GM12878 (cell line): ENCODE data around the gene RHBDD3. TPM values are rescaled to one million over a fixed set of nuclear protein-coding genes. Genes with fewer than 3 reads are reported as not detected.
A peak's percentile ranks its signal among the peaks of the same experiment; 100 is the strongest.

ENCODE experiments used
- ATAC-seq: fragments of 200-7000 bp; cut with Tn5 transposase; 3 replicates; pipeline ENCODE4 v1.9.1; 2020; ENCODE audit warnings: mild to moderate bottlenecking, moderate library complexity
- BruUV-seq: library from RNA; stranded (reverse); fragments of 400-500 nt; replicated peaks from 2 replicates; lab custom pipeline; 2021; lab: Mats Ljungman, UMichigan
- CTCF ChIA-PET: fragments of 300-600 bp; sonication (Branson Sonifier 250); formaldehyde crosslinking; extraction: SDS; loops from one replicate; lab custom pipeline; 2021; ENCODE audit warnings: inconsistent platforms; lab: Yijun Ruan, JAX
- POLR2A ChIA-PET: fragments of 350-600 bp; formaldehyde crosslinking; extraction: SDS; loops from one replicate; lab custom pipeline; 2021; ENCODE audit warnings: inconsistent platforms; lab: Charles Lee
- RAD21 ChIA-PET: fragments of 300-600 bp; sonication (Branson Sonifier 250); formaldehyde crosslinking; loops from one replicate; lab custom pipeline; 2023; ENCODE audit warnings: antibody characterized with exemption; ENCODE audit not compliant: unreplicated experiment; lab: Charles Lee
- SMC1A ChIA-PET: fragments of 300-600 bp; sonication (Branson Sonifier 250); formaldehyde crosslinking; loops from one replicate; lab custom pipeline; 2023; ENCODE audit not compliant: unreplicated experiment, uncharacterized antibody; lab: Charles Lee
- DNase-seq: peaks from one replicate; pipeline ENCODE4 v3.0.0-alpha.2; 2011; ENCODE audit warnings: low read depth, low spot score
- FAIRE-seq: peaks from 3 replicates; lab custom pipeline; 2011; peaks lifted over from hg19 to GRCh38; lab: Jason Lieb, UNC
- H2AFZ ChIP-seq: 2 replicates; pipeline ENCODE4 v1.6.0; 2011; ENCODE audit warnings: low read depth, low read length, control low read depth; ENCODE audit not compliant: control insufficient read depth
- H3K27ac ChIP-seq: 2 replicates; pipeline ENCODE4 v1.5.1; 2011; ENCODE audit warnings: control low read depth; ENCODE audit not compliant: control insufficient read depth, insufficient read depth
- H3K27me3 ChIP-seq, 2 experiments: replicated peaks in 1 of 2; 2 replicates each; pipeline versions ENCODE4 v1.6.0 to v1.6.1; 2011; ENCODE audit warnings: low read length in 1 of 2; ENCODE audit not compliant: control insufficient read depth in 2 of 2, insufficient read depth in 2 of 2
- H3K36me3 ChIP-seq, 2 experiments: 2 replicates each; pipeline ENCODE4 v1.5.1; 2011; ENCODE audit warnings: low read length in 1 of 2; ENCODE audit not compliant: control insufficient read depth in 2 of 2, insufficient read depth in 2 of 2
- H3K4me1 ChIP-seq: 2 replicates; pipeline ENCODE4 v1.6.1; 2011; ENCODE audit warnings: mild to moderate bottlenecking, low read length, moderate library complexity, mixed read lengths; ENCODE audit not compliant: control insufficient read depth, insufficient read depth
- H3K4me2 ChIP-seq: 2 replicates; pipeline ENCODE4 v1.6.0; 2011; ENCODE audit warnings: control low read depth; ENCODE audit not compliant: control insufficient read depth, insufficient read depth
- H3K4me3 ChIP-seq: fragments of 200-600 bp; sonication (generic); 2 replicates; pipeline ENCODE4 v1.5.1; 2016
- H3K79me2 ChIP-seq: 2 replicates; pipeline ENCODE4 v1.6.0; 2011; ENCODE audit warnings: low read length; ENCODE audit not compliant: control insufficient read depth, insufficient read depth
- H3K9ac ChIP-seq: 2 replicates; pipeline ENCODE4 v1.8.0; 2011; ENCODE audit warnings: low read length, control low read depth, mixed read lengths; ENCODE audit not compliant: control insufficient read depth, insufficient read depth
- H3K9me3 ChIP-seq: replicated peaks from 3 replicates; pipeline ENCODE4 v1.5.1; 2011; ENCODE audit warnings: mild to moderate bottlenecking, low read length; ENCODE audit not compliant: control insufficient read depth, insufficient read depth
- H4K20me1 ChIP-seq: 2 replicates; pipeline ENCODE4 v1.6.0; 2011; ENCODE audit not compliant: control insufficient read depth, insufficient read depth
- NRF1 ChIP-seq: conservative IDR thresholded peaks from 2 replicates; pipeline ENCODE4 v1.6.1; 2011; ENCODE audit warnings: mild to moderate bottlenecking, low read depth, low read length, improper control_type of control experiment
- WGBS: methylation state at CpG from one replicate; pipeline ENCODE4 v1.1.6; 2016; ENCODE audit warnings: low lambda C conversion rate; ENCODE audit not compliant: insufficient replicate concordance, insufficient coverage; ENCODE audit errors: missing lambda C conversion rate; 5-methylcytosine and 5-hydroxymethylcytosine counted together
- in situ Hi-C: fragments of 300-500 bp; cut with MboI; formaldehyde crosslinking; loops from 9 replicates; pipeline ENCODE4 v1.14.3; 2018; ENCODE audit warnings: mixed read lengths
- intact Hi-C: fragments of 100-400 bp; cut with micrococcal nuclease; formaldehyde crosslinking; loops from one replicate; pipeline ENCODE4 v1.14.2; 2022; ENCODE audit not compliant: unreplicated experiment
- polyA plus RNA-seq, 11 experiments: library from polyadenylated mRNA; depleted of rRNA in 4 of 11; unstranded in 6 of 11; stranded (reverse) in 5 of 11; fragments of >200 nt; fragmentation: Nextera tagmentation in 4 of 11; fragmentation: Illumina TruSeq in 1 of 11; extraction: Ambion mirVana in 4 of 11; extraction: Trizol in 1 of 11; gene quantifications; 1 replicate in 1 of 11; 2 replicates in 10 of 11; pipeline versions ENCODE4 v1.2.1 to v1.2.3, GENCODE V29; 2011 to 2016; ENCODE audit warnings: inconsistent platforms in 2 of 11, missing spikeins in 2 of 11, low read depth in 1 of 11
- total RNA-seq, 4 experiments: library from RNA; depleted of rRNA in 3 of 4; stranded (reverse); fragments of >200 nt in 3 of 4; fragmentation: Illumina TruSeq in 1 of 4; extraction: Trizol in 1 of 4; gene quantifications; 2 replicates each; pipeline versions ENCODE4 v1.2.1 to v1.2.3, GENCODE V29; 2013 to 2021
- TF ChIP-seq, protein P1 (sequence below): IDR thresholded peaks from 2 replicates; pipeline ENCODE4 v1.6.1; 2012; ENCODE audit warnings: low read depth, low read length, improper control_type of control experiment
- TF ChIP-seq, protein P2 (sequence below): IDR thresholded peaks from 2 replicates; pipeline ENCODE4 v1.6.1; 2011; ENCODE audit warnings: borderline replicate concordance, low read depth, mild to moderate bottlenecking, moderate library complexity, mixed read lengths, low read length; ENCODE audit not compliant: insufficient read depth; ENCODE audit errors: extremely low read length
- TF ChIP-seq, protein P3 (sequence below): IDR thresholded peaks from 2 replicates; pipeline ENCODE4 v1.6.1; 2011; ENCODE audit warnings: low read depth, low read length, improper control_type of control experiment, borderline replicate concordance
- TF ChIP-seq, protein P4 (sequence below): fragments of 450-650 bp; formaldehyde crosslinking; IDR thresholded peaks from 2 replicates; pipeline ENCODE4 v1.5.0; 2022; ENCODE audit warnings: mild to moderate bottlenecking, missing genetic modification characterization

Gene RHBDD3
- total and polyA plus RNA-seq, 10 of the 15 experiments (the other 5 are each of a cell fraction or from before 2014, with no cell fraction given), result 0.27 to 41.2 (median 20.1) TPM

- TF ChIP-seq, protein P1, sequence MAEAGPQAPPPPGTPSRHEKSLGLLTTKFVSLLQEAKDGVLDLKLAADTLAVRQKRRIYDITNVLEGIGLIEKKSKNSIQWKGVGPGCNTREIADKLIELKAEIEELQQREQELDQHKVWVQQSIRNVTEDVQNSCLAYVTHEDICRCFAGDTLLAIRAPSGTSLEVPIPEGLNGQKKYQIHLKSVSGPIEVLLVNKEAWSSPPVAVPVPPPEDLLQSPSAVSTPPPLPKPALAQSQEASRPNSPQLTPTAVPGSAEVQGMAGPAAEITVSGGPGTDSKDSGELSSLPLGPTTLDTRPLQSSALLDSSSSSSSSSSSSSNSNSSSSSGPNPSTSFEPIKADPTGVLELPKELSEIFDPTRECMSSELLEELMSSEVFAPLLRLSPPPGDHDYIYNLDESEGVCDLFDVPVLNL, result no peak
- TF ChIP-seq, protein P2, sequence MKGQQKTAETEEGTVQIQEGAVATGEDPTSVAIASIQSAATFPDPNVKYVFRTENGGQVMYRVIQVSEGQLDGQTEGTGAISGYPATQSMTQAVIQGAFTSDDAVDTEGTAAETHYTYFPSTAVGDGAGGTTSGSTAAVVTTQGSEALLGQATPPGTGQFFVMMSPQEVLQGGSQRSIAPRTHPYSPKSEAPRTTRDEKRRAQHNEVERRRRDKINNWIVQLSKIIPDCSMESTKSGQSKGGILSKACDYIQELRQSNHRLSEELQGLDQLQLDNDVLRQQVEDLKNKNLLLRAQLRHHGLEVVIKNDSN, result peak; percentile 3
- no peak for TF ChIP-seq NRF1
- TF ChIP-seq, protein P3, sequence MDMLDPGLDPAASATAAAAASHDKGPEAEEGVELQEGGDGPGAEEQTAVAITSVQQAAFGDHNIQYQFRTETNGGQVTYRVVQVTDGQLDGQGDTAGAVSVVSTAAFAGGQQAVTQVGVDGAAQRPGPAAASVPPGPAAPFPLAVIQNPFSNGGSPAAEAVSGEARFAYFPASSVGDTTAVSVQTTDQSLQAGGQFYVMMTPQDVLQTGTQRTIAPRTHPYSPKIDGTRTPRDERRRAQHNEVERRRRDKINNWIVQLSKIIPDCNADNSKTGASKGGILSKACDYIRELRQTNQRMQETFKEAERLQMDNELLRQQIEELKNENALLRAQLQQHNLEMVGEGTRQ, result no peak
- TF ChIP-seq, protein P4, sequence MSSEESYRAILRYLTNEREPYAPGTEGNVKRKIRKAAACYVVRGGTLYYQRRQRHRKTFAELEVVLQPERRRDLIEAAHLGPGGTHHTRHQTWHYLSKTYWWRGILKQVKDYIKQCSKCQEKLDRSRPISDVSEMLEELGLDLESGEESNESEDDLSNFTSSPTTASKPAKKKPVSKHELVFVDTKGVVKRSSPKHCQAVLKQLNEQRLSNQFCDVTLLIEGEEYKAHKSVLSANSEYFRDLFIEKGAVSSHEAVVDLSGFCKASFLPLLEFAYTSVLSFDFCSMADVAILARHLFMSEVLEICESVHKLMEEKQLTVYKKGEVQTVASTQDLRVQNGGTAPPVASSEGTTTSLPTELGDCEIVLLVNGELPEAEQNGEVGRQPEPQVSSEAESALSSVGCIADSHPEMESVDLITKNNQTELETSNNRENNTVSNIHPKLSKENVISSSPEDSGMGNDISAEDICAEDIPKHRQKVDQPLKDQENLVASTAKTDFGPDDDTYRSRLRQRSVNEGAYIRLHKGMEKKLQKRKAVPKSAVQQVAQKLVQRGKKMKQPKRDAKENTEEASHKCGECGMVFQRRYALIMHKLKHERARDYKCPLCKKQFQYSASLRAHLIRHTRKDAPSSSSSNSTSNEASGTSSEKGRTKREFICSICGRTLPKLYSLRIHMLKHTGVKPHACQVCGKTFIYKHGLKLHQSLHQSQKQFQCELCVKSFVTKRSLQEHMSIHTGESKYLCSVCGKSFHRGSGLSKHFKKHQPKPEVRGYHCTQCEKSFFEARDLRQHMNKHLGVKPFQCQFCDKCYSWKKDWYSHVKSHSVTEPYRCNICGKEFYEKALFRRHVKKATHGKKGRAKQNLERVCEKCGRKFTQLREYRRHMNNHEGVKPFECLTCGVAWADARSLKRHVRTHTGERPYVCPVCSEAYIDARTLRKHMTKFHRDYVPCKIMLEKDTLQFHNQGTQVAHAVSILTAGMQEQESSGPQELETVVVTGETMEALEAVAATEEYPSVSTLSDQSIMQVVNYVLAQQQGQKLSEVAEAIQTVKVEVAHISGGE (CRISPR knock-in tag), result no peak
- TF ChIP-seq, all 136 proteins: peak for 1
- FAIRE-seq (no peak), ATAC-seq (no peak), DNase-seq (no peak)
- H3K9me3 ChIP-seq, result no peaks in the 10 kb centered on the region
- ChIA-PET POLR2A (interaction anchor here (0.5 kb wide), 1 partner anchor 438 kb away, joined by 3 read pairs; no protein-coding TSS in a partner anchor), CTCF (interaction anchor here (0.5 kb wide), 1 partner anchor 125 kb away, joined by 4 read pairs; no protein-coding TSS in a partner anchor), SMC1A (no interaction called here), RAD21 (no interaction called here)
- H3K4me2 ChIP-seq, result no peak overlapping the region
- no peaks in the 10 kb centered on the region for H3K4me1 ChIP-seq
- H3K36me3 ChIP-seq, result no peaks in the 10 kb centered on the region
- no peak overlapping the region for H3K27ac ChIP-seq
- in situ Hi-C loops (no loop called here), intact Hi-C loops (no loop called here)
- no TSS peak for BruUV-seq
- no peak overlapping the region for H3K9ac ChIP-seq
- H3K79me2 ChIP-seq, result no peaks in the 10 kb centered on the region
- no peak overlapping the region for H2AFZ ChIP-seq
- no peaks in the 10 kb centered on the region for H4K20me1 ChIP-seq
- no peak overlapping the region for H3K4me3 ChIP-seq
- 28% methylated on average over 55 of the region's 69 CpGs for WGBS
- H3K27me3 ChIP-seq, result peaks cover 7 to 9% of the 10 kb centered on the region in 2 experiments; a peak in 3 of 4 replicates
Measured at GRCh38 chr22:29314537-29315285, 46.9 kb upstream of the RHBDD3 start.
